Nephron (organoid): ENCODE measurements around the gene CUX1.
A peak's percentile ranks its signal among the peaks of the same experiment; 100 is the strongest.

ENCODE experiments used
- H3K27ac Mint-ChIP-seq, 3 experiments: 2 replicates each; pipeline ENCODE4 v1.8.0; 2020; ENCODE audit warnings: mixed read lengths in 3 of 3, mild to moderate bottlenecking in 2 of 3, moderate library complexity in 1 of 3
- H3K27me3 Mint-ChIP-seq: 2 replicates; pipeline ENCODE4 v1.8.0; 2021; ENCODE audit warnings: low read depth, mild to moderate bottlenecking, moderate library complexity, mixed read lengths
- H3K36me3 Mint-ChIP-seq: 2 replicates; pipeline ENCODE4 v1.8.0; 2020; ENCODE audit warnings: low read depth, mixed read lengths
- H3K4me1 Mint-ChIP-seq: 2 replicates; pipeline ENCODE4 v1.8.0; 2020; ENCODE audit warnings: mixed read lengths
- H3K4me3 Mint-ChIP-seq, 3 experiments: 2 replicates each; pipeline ENCODE4 v1.8.0; 2020; ENCODE audit warnings: mild to moderate bottlenecking in 3 of 3, mixed read lengths in 3 of 3, moderate library complexity in 2 of 3
- H3K9me3 Mint-ChIP-seq: 2 replicates; pipeline ENCODE4 v1.8.0; 2020; ENCODE audit warnings: mixed read lengths
- CTCF ChIP-seq, 3 experiments: fragments of 200-600 bp; sonication (generic); IDR thresholded peaks; one replicate each; pipeline ENCODE4 v1.5.0; 2021; ENCODE audit warnings: antibody characterized with exemption in 3 of 3; ENCODE audit not compliant: unreplicated experiment in 3 of 3

CUX1 gene

DNA sequence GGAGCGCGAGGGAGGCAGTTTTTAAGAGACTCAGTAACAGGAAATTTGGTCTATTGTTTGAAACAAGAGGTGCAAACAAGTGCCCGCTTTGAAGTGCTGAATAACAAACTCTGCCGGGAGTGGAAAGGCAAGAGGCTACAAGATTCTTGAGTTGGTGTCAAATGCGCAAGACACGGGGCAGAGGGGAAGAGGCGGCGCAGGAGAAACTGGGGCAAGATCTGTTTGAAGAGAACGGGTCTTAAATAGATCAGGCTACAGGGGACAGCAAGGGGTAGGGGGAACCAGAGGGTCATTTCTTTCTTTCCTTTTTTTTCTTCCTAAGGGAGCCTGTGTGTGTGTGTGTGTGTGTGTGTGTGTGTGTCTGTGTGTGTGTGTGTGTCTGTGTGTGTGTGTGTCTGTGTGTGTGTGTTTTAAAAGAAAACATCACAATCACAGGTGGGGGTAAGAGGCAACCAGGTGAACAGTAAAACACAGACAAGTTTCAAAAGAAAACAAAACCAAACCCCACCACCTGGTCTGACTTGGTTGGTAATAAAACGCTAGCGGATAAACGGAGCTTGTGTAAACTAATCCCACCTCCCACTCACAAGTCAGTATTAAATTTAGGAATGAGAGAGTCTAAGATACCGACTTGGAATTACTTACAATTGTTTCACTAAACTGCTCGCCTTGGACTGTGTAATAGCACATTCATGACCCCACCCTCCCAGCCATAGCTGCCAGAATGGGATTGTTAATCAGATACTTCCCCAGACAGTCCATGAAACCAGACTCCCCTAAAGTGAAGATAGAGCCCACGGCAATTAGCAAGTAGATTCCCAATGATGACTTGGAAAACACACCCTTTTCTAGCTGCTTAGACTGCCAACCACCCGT is 13.1 kb upstream of the CUX1 start:
- Mint-ChIP-seq H3K9me3 (no peaks in the 10 kb centered on the region), H3K4me1 (peaks cover 35% of the 10 kb centered on the region), H3K27me3 (peaks cover 49% of the 10 kb centered on the region), H3K27ac (peak overlapping the region in 1 of 3 experiments; percentile 10), H3K4me3 (peak overlapping the region; percentile 11 to 42 (median 23)), H3K36me3 (no peaks in the 10 kb centered on the region)
- no peak for TF ChIP-seq CTCF (IDR thresholded peaks at IDR 0.05; ENCODE audit: unreplicated experiment in 3 of 3)

DNA sequence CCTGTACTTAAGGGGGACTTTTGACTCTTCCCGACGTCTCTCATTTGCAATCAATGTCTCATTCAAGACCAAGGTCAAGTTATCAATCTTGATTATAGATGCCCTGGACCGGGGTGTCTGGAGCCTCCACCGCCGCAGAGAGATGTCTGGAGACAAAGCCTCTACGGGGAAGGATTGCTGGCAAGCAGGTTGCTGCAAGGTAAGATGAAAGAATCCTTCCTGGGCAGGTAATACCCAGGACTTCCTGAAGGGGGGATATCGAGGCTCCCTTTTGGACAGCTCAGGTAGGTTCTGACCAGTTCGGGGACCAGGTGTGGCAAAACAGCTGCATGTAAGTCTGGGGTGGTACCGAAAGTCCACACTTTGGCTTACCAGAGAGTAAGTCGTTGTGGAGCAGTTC is 12.5 kb upstream of the CUX1 start:
- Mint-ChIP-seq H3K36me3 (no peaks in the 10 kb centered on the region), H3K9me3 (no peaks in the 10 kb centered on the region), H3K4me1 (peaks cover 35% of the 10 kb centered on the region), H3K27me3 (peaks cover 45% of the 10 kb centered on the region), H3K4me3 (peak overlapping the region in 2 of 3 experiments; percentile 2 to 11), H3K27ac (peak overlapping the region in 1 of 3 experiments; percentile 10)
- peak in 2 of 3 experiments; percentile 30 to 31 for TF ChIP-seq CTCF (IDR thresholded peaks at IDR 0.05; ENCODE audit: unreplicated experiment in 3 of 3)

GRCh38 chr7:101812595-101812994 is 4.8 kb upstream of the CUX1 start:
- Mint-ChIP-seq H3K9me3 (no peaks in the 10 kb centered on the region), H3K4me1 (peaks cover 18% of the 10 kb centered on the region), H3K27ac (no peak overlapping the region), H3K36me3 (no peaks in the 10 kb centered on the region), H3K4me3 (peak overlapping the region; percentile 37 to 58 (median 58)), H3K27me3 (peaks cover 29% of the 10 kb centered on the region)
- TF ChIP-seq CTCF (IDR thresholded peaks at IDR 0.05; ENCODE audit: unreplicated experiment in 3 of 3) = no peak

DNA sequence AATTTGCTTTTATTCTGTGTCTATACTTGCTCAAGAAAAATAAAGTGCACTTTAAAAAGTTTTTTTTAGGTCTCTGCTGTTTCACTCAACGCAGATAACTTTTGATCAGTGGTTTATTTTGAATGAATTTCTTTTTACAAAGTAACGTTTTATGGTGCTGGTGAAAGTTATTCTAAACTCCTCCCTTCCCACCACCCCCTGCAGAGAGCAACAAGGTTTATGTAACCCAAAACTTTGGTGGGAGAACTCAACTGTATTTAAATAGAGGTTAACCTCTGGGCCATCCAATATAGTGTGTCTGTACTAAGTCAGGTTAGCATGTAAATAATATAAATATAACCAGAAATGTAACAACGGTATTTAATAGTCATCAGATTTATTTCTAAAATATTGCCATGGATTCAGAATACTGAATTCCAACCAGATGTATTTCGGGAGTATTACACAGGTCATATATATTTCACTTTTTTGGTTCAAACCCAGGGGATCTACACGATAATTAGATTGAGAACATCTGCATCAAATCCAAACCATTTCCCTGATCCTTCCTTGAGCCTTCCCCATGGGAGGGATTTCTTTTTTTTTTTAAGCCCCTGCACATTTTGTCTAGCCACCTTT is 3.9 kb upstream of the CUX1 start:
- Mint-ChIP-seq H3K9me3 (no peaks in the 10 kb centered on the region), H3K36me3 (no peaks in the 10 kb centered on the region), H3K4me1 (peaks cover 27% of the 10 kb centered on the region), H3K4me3 (peak overlapping the region; percentile 77 to 88 (median 84)), H3K27ac (peak overlapping the region; percentile 64 to 86 (median 79)), H3K27me3 (peaks cover 29% of the 10 kb centered on the region)
- no peak for TF ChIP-seq CTCF (IDR thresholded peaks at IDR 0.05; ENCODE audit: unreplicated experiment in 3 of 3)

- Mint-ChIP-seq H3K4me1 (peaks cover 27% of the 10 kb centered on the region), H3K36me3 (no peaks in the 10 kb centered on the region), H3K27me3 (peaks cover 25% of the 10 kb centered on the region), H3K9me3 (no peaks in the 10 kb centered on the region), H3K27ac (peak overlapping the region; percentile 64 to 90 (median 86)), H3K4me3 (peak overlapping the region; percentile 84 to 90 (median 85))
- TF ChIP-seq CTCF (IDR thresholded peaks at IDR 0.05; ENCODE audit: unreplicated experiment in 3 of 3) = peak; percentile 47 to 58 (median 52)
These were observed 3.1 kb upstream of the CUX1 start for GRCh38 chr7:101814081-101814990.
